SU-DHL-6 (cell line): ENCODE data around the gene DSCAML1.

Source experiments
- CTCF ChIP-seq: fragments of 200-600 bp; sonication (generic); IDR thresholded peaks from one replicate; pipeline ENCODE4 v1.5.1; 2017; ENCODE audit warnings: antibody characterized with exemption, mild to moderate bottlenecking, low read length, moderate library complexity; ENCODE audit not compliant: insufficient read depth, poor library complexity, severe bottlenecking
- EZH2phosphoT487 ChIP-seq: fragments of 200-600 bp; sonication (generic), shearing (Covaris generic); conservative IDR thresholded peaks from 2 replicates; pipeline ENCODE4 v1.6.1; 2018; ENCODE audit warnings: mild to moderate bottlenecking, antibody characterized with exemption, low read length, moderate library complexity, mixed read lengths

GRCh38 chr11:117786135-117786870 is 10.7 kb downstream of the DSCAML1 start:
- no peak for TF ChIP-seq EZH2phosphoT487
- TF ChIP-seq CTCF: no peak
